SK-N-MC (cell line): ENCODE measurements around the gene SLC9A9.

Source experiments
- EZH2 ChIP-seq: fragments of 200-600 bp; sonication (generic); IDR thresholded peaks from one replicate; pipeline ENCODE4 v1.6.1; 2017; ENCODE audit warnings: antibody characterized with exemption
- POLR2AphosphoS5 ChIP-seq: IDR thresholded peaks from 2 replicates; pipeline ENCODE4 v1.6.1; 2012; ENCODE audit warnings: mild to moderate bottlenecking, low read depth, low read length, borderline replicate concordance

DNA sequence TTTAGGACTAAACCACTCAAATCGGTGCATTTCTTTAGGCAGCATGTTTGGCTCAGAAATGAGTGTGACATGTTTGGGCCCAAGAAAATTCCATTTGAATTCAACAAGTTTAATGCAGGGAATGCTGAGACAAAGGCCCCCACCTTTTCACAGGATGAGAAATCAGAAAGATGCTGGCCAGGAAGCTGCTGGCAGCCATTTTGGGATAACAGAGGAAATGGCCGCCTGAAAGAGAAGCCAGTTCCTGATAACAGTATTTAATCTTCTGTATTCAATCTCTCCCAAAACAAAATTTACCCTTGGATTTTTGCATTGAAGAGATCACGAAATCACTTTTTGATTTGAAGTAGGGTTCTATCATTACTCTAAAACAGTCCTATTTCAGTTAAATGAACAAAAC is 350.9 kb downstream of the SLC9A9 start:
- TF ChIP-seq EZH2 (no peak), POLR2AphosphoS5 (no peak)
